ENCODE results near the gene ADARB1.

ADARB1 gene

DNA sequence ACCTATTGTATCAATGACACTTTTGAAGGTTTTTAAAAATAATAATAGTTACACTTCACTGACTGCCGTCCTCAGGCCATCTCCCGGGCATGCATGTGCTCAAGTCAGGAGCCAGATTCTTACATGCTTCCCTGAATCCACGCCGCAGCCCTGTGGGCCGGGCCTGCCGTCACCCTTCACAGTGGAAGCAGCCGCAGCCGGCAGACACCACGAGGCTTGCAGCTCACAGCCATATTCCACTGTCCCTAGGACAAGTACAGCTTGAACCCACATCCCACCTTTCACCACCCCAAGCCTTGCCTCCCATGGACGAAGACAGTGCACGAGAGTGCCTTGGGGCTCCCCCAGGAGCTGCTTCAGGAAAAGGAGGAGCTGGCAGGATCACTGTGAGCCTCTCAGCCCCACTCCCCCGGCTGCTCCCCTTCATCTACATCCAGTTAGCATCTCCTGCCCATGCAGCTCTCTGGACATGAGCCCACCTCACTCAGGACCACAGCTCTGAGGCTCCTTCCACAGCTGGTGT, 136.1 kb downstream of the ADARB1 start:
- peak; percentile 53 for DNase-seq

DNA sequence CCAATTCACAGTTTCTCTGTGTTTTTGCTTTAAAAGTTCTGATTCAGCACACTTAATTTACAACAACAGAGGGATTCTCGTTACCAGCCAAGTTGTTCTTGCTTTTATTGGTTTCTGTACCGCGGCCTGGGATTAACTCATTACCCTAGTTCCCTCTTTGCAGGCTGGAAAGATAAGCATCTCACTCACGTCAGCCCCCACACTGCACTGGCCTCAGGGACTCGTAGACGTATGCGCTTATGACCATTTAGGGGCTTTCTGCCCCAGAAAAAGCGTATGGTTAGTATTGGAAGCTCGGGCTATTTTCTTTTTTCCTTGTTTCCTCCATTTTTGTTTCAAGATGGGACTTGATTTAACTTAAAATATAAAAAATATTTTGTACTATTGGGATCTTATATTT, 137.3 kb downstream of the ADARB1 start:
- DNase-seq, result no peak

DNA sequence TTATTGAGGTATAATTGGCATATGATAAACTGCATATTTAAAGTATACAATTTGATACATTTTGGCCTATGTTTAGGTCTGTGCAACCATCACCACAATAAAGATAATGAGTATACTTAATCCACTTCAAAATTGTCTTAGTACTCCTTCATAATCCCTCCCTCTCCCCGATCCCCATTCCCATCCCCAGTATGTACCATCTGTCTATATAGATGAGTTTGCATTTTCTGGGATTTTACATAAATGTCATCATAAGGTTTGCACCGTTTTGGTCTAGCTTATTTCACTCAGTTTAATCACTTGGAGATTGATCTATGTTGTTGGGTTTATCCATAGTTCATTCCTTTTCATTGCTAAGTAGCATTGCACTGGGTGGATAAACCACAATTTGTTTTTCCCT, 139.0 kb downstream of the ADARB1 start:
- DNase-seq, result no peak

DNA sequence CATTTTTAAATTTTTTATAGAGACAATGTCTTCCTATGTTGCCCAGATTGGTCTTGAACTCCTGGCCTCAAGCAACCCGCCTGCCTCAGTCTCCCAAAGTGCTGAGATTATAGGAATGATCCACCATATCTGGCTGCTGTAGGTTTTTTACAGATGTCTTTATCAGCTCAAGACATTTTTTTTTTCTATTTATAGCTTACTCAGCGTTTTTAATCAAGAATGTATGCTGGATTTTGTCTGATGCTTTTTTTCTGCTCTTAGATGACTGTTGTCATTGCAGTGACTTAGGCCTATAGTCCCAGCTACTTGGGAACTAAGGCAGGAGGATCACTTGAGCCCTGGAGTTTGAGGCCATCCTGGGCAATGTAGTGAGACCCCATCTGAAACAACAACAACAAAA, 140.8 kb downstream of the ADARB1 start:
- DNase-seq, result no peak

DNA sequence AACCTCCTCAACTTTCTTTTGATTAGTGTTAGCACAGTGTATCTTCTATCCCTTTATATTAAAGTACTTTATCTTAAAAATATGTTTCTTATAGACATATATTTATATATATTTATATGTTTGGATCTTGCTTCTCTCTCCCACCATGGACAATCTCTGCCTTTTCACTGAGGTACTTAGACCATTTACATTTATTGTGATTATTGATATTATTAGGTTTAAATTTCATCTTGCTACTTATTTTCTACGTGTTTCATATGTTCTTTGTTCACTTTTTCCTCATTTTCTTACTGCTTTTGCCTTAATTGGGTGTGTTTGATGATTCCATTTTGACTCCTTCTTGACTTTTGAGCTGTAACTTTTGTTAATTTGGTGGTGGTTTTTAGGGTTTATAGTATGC, 142.6 kb downstream of the ADARB1 start:
- no peak for DNase-seq

DNA sequence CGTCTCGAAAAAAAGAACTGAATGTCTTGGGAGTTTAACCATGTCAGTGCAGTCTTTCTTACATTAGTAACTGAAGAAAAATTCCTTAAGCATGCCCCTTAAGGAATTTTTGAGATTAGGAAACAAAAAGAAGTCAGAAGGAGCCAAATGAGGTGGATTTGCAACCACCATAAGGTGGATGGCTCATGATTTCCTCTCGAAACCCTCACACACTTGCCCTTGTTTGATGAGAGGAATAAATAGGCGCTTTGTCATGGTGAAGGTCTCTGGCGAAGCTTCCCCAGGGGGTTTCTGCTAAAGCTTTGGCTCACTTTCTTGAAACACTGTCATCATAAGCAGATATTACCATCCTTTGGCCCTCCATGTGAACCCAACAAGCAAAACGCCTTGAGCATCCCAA, 145.1 kb downstream of the ADARB1 start:
- DNase-seq, result no peak

DNA sequence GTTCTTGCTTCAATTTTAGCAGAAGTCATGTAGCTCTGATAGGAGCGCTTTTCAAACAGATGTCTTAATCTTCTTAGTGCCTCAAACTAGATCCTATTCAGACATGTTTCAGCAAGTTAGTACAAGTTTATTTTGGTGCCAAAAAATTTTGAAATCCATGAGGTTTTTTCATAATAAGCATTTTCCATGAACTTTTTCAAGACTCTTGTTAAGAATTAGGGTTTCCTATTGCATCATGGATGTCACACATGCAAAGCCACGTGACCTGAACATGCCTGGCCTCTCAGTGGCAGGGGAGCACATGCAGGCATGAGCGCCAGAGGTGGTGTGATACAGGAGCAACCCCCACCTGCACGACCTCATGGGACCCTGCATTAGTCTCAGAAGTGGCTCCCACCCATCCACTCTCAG, 145.7 kb downstream of the ADARB1 start:
- DNase-seq, result no peak

DNA sequence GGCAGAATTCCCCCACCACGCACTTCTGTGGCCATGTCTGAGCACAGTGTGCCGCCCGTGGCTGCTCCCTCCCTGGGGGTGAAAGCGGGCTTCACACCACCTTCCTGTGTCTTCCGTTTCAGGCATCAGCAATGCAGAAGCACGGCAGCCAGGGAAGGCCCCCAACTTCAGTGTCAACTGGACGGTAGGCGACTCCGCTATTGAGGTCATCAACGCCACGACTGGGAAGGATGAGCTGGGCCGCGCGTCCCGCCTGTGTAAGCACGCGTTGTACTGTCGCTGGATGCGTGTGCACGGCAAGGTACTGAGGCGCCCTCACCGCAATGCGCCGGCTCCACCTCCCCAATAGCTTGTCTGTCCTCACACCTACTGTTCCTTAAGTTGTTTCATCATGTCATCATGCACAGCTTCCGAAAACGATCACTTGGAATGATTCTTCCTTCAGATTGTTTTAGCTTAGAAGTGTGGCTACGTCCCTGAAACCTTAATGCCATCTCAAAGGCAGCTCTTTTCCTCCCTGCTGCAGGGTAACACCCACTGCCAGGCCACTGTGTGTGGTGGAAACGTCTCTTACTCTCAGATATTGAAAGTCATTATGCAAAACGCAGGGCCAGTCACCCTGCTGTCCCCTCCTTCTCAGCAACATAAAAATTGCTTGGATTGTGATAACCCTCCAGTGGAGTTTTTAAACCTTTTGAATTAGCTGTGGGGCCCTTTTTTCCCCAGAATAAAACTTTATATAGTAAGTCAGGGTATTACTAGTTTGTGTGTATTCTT, 146.5 kb downstream of the ADARB1 start:
- no peak for DNase-seq

DNA sequence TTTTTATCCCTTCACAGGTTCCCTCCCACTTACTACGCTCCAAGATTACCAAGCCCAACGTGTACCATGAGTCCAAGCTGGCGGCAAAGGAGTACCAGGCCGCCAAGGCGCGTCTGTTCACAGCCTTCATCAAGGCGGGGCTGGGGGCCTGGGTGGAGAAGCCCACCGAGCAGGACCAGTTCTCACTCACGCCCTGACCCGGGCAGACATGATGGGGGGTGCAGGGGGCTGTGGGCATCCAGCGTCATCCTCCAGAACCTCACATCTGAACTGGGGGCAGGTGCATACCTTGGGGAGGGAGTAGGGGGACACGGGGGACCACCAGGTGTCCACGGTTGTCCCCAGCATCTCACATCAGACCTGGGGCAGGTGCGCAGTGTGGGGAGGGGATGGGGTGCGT, 147.6 kb downstream of the ADARB1 start:
- DNase-seq, result no peak

DNA sequence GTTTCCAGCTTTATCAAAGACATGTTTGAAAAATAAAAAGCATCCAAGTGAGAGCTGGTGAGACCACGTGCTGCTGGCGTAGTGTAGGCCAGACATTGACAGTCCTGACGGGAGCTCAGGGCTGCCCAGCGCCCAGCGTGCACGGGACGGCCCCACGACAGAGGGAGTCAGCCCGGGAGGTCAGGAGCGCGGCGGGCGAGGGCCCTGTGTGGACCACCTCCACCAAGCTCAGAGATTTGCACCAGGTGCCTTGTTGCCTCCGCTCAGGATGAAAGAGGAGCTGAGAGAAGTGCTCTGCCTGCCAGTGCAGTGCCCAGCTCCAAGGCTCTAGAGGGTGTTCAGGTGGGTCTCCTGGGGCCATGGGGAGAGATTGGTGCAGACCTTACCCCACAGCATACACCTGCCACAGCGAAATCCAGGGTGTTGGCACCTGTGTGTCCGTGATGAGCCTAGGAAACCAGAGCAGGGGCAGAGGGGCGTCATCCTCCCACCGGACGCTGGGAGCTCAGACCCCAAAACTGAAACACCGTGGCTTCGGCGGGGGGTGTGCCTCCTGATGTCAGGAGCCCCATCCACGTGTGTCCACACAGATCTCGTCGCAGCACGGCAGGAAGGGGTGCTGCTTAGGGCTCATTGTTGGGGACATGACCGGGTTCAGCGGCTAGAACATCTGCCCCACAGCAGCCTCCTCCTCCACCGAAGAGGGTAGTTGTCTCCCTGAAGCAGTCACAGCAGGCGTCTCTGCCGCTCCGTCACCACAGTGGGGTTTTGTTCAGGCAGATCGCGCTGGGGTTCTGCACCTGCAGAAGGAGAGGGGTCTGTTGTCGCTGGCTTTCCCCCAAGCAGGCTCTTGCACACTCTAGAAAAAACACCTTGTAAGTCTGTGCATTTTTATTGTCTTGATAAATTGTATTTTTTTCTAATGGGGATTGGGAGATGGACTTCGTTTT, 149.1 kb downstream of the ADARB1 start:
- DNase-seq, result no peak

DNA sequence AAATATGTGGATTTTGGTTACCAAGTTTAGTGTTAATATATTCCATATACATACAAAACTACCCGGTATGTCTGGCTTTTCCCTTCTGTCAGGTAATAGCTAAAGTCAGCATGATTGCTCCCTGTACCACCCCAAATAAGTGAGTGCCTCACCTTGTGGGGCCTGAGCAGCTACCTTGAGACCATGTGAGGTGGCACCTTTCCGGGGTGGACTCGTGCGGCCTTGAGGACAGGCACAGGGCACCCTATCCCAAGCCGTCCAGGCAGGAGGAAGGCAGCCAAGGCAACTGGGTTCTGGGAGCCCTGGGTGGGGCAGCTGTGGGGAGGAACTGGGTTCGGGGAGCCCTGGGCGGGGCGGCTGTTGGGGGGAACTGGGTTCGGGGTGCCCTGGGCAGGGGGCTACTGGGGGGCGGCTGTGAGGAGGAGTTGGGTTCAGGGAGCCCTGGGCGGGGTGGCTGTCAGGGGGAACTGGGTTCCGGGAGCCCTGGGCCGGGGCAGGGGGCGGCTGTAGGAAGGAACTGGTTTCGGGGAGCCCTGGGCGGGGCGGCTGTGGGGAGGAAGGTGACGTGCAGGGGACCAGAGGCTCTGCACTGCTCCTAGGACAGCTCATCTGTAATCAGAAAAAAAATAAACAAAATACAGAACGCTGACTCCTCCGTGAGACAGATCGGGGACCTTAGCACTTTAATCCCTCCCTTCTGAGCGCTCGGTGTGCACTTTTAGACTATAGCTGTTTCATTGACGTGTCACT, 150.0 kb downstream of the ADARB1 start:
- no peak for DNase-seq

DNA sequence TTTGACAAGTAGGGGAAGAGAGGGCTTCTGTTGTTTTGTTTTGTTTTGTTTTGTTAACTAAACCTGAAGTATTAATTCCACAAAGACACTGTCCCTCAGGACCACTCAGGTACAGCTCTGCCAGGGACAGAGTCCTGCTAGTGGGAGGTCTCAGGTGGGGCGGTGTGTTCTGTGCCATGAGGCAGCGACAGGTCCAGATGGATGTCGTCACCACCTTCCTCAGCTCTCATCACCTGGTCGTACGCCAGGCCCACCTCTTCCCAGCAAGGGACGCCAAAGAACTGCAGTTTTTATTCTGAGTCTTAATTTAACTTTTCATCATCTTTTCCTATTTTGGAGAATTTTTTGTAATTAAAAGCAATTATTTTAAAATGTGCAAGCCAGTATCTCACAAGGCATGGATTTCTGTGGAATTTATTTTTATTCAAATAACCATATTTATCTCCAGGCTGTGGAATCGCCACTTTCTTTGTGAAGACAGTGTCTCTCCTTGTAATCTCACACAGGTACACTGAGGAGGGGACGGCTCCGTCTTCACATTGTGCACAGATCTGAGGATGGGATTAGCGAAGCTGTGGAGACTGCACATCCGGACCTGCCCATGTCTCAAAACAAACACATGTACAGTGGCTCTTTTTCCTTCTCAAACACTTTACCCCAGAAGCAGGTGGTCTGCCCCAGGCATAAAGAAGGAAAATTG, 150.8 kb downstream of the ADARB1 start:
- DNase-seq, result no peak

DNA sequence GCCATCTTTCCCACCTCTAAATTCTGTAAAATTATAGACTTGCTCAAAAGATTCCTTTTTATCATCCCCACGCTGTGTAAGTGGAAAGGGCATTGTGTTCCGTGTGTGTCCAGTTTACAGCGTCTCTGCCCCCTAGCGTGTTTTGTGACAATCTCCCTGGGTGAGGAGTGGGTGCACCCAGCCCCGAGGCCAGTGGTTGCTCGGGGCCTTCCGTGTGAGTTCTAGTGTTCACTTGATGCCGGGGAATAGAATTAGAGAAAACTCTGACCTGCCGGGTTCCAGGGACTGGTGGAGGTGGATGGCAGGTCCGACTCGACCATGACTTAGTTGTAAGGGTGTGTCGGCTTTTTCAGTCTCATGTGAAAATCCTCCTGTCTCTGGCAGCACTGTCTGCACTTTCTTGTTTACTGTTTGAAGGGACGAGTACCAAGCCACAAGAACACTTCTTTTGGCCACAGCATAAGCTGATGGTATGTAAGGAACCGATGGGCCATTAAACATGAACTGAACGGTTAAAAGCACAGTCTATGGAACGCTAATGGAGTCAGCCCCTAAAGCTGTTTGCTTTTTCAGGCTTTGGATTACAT, 151.5 kb downstream of the ADARB1 start:
- no peak for DNase-seq

DNA sequence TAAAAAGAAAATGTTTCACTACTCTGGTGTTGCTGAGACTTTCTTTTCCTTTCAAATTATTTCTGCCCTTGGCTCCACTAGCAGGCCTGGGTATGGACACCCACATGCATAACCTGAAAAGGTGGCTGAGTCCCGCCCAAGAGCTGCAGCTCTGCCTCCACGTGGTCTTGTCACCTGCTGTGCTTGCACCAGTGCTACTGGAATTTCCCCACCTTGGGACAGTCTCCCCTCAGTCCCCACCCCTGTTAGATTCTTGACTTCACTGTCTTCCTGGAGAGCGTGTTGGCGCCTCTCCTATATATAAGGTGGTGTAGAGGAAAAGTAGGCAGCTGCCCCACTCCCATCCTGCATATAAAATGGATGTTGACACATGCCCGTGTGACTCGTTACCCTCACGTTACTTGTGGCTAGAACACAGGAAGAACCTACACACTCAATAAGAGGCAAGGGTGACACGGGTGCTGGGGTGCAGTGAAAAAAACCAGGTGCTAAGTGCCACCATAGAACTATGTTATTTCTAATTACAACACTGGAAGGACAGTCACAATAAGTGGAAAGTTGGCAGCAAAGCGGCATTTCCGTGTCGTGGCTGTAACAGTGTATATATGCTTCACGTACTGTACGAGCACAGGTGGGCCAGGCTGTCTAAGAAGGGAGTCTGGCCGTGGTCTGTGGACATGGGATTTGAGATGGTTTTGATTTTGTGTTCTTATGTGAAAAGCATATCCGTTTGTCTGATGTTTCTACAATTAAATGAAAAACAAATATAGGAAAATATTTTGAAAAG, 152.4 kb downstream of the ADARB1 start:
- no peak for DNase-seq

DNA sequence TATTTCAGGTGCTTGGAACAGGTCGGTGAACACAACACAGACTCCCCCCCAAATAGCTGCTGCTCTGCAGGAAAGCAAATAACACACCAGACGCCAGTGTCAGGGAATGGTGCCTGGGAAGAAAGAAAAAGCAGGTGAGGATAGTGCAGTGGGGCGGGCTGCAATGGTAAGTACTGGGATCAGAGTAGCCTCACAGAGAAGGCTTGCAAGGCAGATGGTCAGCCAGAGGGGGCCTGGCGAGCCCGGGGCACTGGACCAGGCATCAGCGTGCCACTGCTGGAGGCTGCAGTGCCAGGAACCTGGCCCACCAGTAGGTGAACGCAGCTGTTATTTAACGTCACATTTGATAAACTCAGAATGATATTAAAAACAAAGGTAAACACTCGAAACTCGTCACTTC, 153.4 kb downstream of the ADARB1 start:
- DNase-seq, result no peak

DNA sequence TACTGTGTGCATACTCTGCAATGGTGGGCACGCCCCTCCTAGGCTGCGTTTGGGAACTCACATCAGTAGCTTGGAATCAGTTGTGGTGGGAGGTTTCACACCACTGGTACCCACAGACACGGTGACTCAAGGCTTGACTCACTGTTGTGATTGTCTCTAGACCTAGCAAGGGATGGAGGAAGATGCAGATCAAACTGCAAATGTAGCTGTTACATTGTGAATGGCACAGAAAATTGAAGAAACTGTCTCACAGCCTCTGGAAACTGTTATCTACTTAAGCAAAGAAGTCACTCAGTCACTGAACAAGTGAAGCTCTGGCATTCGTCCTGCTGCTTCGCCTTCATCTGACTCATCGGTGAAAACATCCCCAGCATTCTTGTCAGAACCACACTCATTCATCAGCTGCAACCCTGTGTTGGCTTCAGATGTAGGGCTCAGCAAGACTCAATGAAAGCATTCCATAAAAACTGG, 153.8 kb downstream of the ADARB1 start:
- peak; percentile 83 for DNase-seq

DNA sequence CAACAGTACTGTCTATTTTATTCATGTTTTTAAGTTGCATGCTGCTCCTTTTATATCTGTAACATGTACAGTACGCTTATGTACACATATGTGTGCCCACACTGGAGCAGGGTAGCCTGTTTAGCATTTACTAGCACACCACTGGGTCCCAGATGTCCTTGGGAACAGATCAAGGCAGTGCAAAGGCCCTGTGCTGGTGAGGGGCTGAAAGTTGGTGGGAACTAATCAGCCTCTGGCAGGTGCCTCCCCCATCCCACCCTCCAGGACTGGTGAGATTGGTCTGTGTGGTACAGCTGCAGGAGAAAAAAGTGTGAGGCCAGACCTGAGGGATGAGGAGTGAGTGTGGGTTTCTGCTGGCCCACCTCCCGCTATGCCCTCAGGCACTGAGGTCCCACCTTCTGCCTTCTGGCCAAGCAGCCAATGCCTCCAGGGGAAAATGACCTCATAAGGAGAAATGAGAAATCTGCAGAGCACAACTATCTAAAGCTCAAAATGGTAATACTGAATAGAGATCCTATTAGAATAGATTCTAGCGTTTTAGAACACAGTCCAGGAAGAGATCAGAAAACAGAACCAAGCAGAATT, 154.4 kb downstream of the ADARB1 start:
- no peak for DNase-seq

DNA sequence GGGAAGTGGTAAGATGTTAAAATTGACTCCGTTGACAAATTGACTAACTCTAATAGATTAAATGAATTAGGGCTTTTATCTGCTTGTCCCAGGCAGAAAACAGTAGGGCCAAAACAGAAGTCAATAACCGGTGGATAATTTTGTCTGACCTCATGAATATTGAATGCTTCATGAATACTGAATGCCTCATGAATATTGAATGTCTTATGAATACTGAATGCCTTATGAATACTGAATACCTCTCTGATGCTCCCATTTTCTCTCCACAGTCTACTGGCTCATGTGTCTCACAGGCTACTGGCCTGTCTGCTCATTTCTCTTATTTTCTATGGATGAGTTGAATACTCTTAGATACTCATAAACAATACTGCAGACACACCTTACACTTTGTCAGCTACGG, 157.3 kb downstream of the ADARB1 start:
- no peak for DNase-seq

DNA sequence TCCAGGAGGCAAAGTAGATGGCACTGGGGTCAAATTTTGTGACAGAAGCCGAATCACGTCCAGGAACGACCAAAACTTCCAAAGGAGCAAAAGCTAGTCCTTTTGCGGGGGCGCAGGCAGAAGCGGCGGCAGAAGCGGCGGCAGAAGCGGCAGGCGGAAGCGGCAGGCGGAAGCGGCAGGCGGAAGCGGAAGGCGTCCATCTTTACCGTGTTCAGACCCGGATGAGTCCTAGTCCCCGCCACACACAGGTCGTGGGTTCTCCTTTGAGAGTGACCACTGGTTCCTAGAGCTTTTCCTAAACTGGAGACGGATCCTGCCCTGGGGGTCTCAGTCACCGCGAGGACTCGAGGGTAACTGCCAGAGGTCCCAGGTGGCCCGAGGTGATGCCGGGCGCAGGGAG, 159.7 kb downstream of the ADARB1 start:
- DNase-seq, result no peak

DNA sequence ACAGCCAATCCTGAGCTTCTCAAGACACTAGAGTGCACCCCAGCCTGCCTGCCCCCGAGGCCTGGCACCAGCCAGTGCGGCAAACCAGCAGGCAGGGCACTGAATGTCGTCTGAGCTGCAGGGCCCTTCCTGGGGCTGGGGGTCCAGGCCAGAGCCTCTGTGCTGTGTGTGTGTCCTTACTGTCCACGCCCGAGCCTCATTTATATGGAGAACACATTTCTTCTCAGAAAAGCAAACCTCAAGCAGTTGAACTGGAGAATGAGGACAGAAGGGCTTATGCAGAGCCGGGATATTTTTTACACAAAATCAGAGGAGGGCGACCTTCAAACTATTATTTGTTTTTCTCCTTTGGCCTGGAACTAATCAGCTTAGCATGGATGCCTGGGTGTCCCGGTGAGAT, 160.6 kb downstream of the ADARB1 start:
- DNase-seq, result no peak

DNA sequence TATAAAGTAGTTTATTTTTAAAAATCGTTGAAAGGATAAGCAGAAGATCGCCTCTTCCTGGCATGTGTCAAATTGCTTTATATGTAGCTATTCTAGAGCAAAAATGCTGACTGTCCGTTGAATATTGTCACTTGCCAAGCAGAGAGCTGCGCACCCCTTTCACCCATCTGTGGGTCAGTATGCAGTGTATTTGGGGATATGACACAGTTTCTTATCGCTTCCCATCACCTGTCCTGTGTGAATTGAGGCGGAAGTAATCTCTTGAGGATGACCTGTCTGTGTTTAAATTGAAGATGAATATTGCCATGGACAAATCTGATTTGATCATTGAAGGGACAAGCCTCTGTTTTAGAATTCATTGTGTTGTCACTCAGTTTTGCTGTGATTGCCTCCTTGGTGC, 161.1 kb downstream of the ADARB1 start:
- DNase-seq, result no peak
